Spleen (tissue), 11 donors: ENCODE measurements around the gene CRAT. TPM values are rescaled to one million over a fixed set of nuclear protein-coding genes. Genes with fewer than 3 reads are reported as not detected.
A peak's percentile ranks its signal among the peaks of the same experiment; 100 is the strongest.

ENCODE experiments used
- DNase-seq: peaks from one replicate; pipeline ENCODE4 v3.0.0-alpha.2; 2020
- H3K27ac ChIP-seq, 8 donors: fragments of 200-600 bp; sonication (generic) in 7 of 8; 1 replicate in 4 of 8; 2 replicates in 4 of 8; pipeline versions ENCODE4 v1.5.0 to v1.8.0; 2016 to 2021; ENCODE audit warnings: inconsistent platforms in 4 of 8, mild to moderate bottlenecking in 4 of 8, moderate library complexity in 1 of 8
- H3K27me3 ChIP-seq, 7 donors: fragments of 200-600 bp; sonication (generic) in 6 of 7; replicated peaks in 1 of 7; 1 replicate in 4 of 7; 2 replicates in 3 of 7; pipeline versions ENCODE4 v1.5.0 to v1.8.0; 2016 to 2021; ENCODE audit warnings: inconsistent platforms in 3 of 7, mild to moderate bottlenecking in 1 of 7
- H3K36me3 ChIP-seq, 6 donors: fragments of 200-600 bp; sonication (generic) in 5 of 6; 1 replicate in 4 of 6; 2 replicates in 2 of 6; pipeline versions ENCODE4 v1.5.0 to v1.8.0; 2016 to 2021; ENCODE audit warnings: inconsistent platforms in 2 of 6
- H3K4me1 ChIP-seq, 6 donors: fragments of 200-600 bp; sonication (generic) in 5 of 6; 1 replicate in 3 of 6; 2 replicates in 3 of 6; pipeline versions ENCODE4 v1.5.0 to v1.8.0; 2016 to 2021; ENCODE audit warnings: inconsistent platforms in 3 of 6
- H3K4me3 ChIP-seq, 8 donors: fragments of 200-600 bp; sonication (generic) in 7 of 8; 1 replicate in 4 of 8; 2 replicates in 4 of 8; pipeline versions ENCODE4 v1.5.0 to v1.8.0; 2016 to 2021; ENCODE audit warnings: inconsistent platforms in 4 of 8, mild to moderate bottlenecking in 4 of 8, moderate library complexity in 2 of 8
- H3K9me3 ChIP-seq, 8 donors: fragments of 200-600 bp; sonication (generic) in 7 of 8; 1 replicate in 4 of 8; 2 replicates in 4 of 8; pipeline versions ENCODE4 v1.5.0 to v1.8.0; 2016 to 2021; ENCODE audit warnings: inconsistent platforms in 4 of 8
- CTCF ChIP-seq, 11 experiments: fragments of 200-600 bp in 7 of 11; fragments of 450-650 bp in 4 of 11; sonication (generic) in 4 of 11; IDR thresholded peaks in 8 of 11; conservative IDR thresholded peaks in 3 of 11; 1 replicate in 7 of 11; 2 replicates in 4 of 11; pipeline versions ENCODE4 v1.4.0 to v1.8.0; 2016 to 2021; ENCODE audit warnings: antibody characterized with exemption in 11 of 11, inconsistent platforms in 4 of 11, mild to moderate bottlenecking in 1 of 11
- POLR2A ChIP-seq, 3 donors: fragments of 450-650 bp; IDR thresholded peaks; one replicate each; pipeline ENCODE4 v1.5.1; 2017; ENCODE audit warnings: antibody characterized with exemption in 3 of 3, mild to moderate bottlenecking in 1 of 3
- POLR2AphosphoS5 ChIP-seq, 3 donors: sonication (generic); formaldehyde crosslinking; IDR thresholded peaks; one replicate each; pipeline ENCODE4 v1.5.1; 2017; ENCODE audit warnings: antibody characterized with exemption in 3 of 3
- WGBS, 5 donors: extraction: QIAGEN DNeasy Blood & Tissue Kit in 3 of 5; methylation state at CpG; one replicate each; pipeline versions ENCODE4 v1.1.5 to v1.1.7; 2013 to 2018; 5-methylcytosine and 5-hydroxymethylcytosine counted together
- intact Hi-C: fragments of 100-400 bp; cut with DNase I; formaldehyde crosslinking; loops from one replicate; pipeline ENCODE4 v1.15.0; 2023; ENCODE audit warnings: low total_unique reads
- polyA plus RNA-seq, 3 donors: library from polyadenylated mRNA; stranded (reverse); fragments of 200-250 nt; gene quantifications; one replicate each; pipeline ENCODE4 v1.2.1, GENCODE V29; 2013
- total RNA-seq, 7 donors: library from RNA; depleted of rRNA in 3 of 7; stranded (reverse); fragments of >200 nt in 3 of 7; fragmentation: NEBNext Ultra II Directional in 4 of 7; extraction: Animal tissue kit (Norgen Biotek cat#: 25700) in 4 of 7; gene quantifications; one replicate each; pipeline versions ENCODE4 v1.1.0 to v1.2.1, GENCODE V29; 2016 to 2021
- donor health status: healthy with polysubstance abuse.
- donor health status: DM: no; HTN: no; CAD: no; lungs with moderate emphysema.
- donor health status: DM: no; HTN: no; CAD: no.
- donor health status: Bipolar disorder and iron deficiency.
- donor health status: healthy.
- donor health status: DM: no; HTN: no; CAD: no.
- donor health status: DM: yes; HTN: yes; CAD: no.

CRAT gene
- total and polyA plus RNA-seq, 10 donors = 5.7 to 32.3 (median 15.7) TPM

- 67 to 80% (median 77%) methylated on average over 9 of the region's 9 CpGs for WGBS, 5 donors
Observed at GRCh38 chr9:129072171-129072570, 38.4 kb downstream of the CRAT start.

DNA sequence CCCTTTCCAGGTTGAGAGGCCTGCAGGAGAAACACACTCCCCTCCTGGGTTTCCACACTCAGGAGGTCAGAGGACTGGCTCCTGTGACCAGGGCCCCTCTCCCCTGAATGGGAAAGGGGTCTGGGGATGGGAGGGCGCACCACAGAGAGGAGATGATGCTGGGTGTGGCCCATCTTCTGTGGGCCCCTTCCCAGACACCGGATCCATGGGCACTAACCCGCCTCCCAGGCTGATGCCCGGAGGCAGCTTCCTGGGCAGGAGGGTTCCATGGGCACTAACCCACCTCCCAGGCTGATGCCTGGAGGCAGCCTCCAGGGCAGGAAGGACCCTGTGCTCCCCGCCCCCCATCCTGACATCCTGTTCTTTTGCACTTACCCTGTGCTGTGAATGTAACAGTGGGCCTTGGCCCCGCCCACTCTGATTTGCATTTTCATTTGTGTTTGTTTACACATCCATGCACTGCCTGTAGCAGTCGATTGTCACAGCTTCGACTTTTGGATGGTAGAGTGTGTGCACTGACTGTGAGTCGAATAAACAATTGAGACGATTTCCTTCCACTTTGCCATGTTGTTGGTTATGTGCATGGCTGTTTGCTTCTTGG lies 39.0 kb downstream of the CRAT start:
- Histone ChIP-seq H3K4me3 (no peak overlapping the region), H3K36me3 (peaks cover 0 to 54% (median 26%) of the 10 kb centered on the region in 6 donors), H3K27ac (peak overlapping the region in 4 of 8 donors; percentile 4 to 91 (median 84)), H3K27me3 (no peaks in the 10 kb centered on the region), H3K9me3 (no peaks in the 10 kb centered on the region), H3K4me1 (peaks cover 3 to 53% (median 28%) of the 10 kb centered on the region in 6 donors)
- no peak for DNase-seq
- no peak for TF ChIP-seq CTCF (IDR thresholded peaks at IDR 0.05 in 8 of 11, conservative IDR thresholded peaks at IDR 0.05 in 3 of 11)
- TF ChIP-seq POLR2AphosphoS5 (IDR thresholded peaks at IDR 0.05) = peak in 1 of 3 donors; percentile 17
- WGBS, 5 donors = 56 to 75% (median 61%) methylated on average over 7 to 10 of the region's 10 CpGs
- intact Hi-C loops = no loop called here

More at GRCh38 chr9:129072171-129072570, 38.4 kb downstream of the CRAT start:
- Histone ChIP-seq H3K4me1 (peaks cover 3 to 53% (median 28%) of the 10 kb centered on the region in 6 donors), H3K36me3 (peaks cover 0 to 50% (median 25%) of the 10 kb centered on the region in 6 donors), H3K27ac (peak overlapping the region in 4 of 8 donors; percentile 4 to 91 (median 63)), H3K27me3 (no peaks in the 10 kb centered on the region), H3K4me3 (no peak overlapping the region), H3K9me3 (no peaks in the 10 kb centered on the region)
- intact Hi-C loops = no loop called here
- TF ChIP-seq CTCF (IDR thresholded peaks at IDR 0.05 in 8 of 11, conservative IDR thresholded peaks at IDR 0.05 in 3 of 11) (no peak), POLR2A (IDR thresholded peaks at IDR 0.05) (no peak), POLR2AphosphoS5 (IDR thresholded peaks at IDR 0.05) (no peak)
- no peak for DNase-seq

- WGBS, 5 donors = 75 to 85% (median 80%) methylated on average over 14 to 21 of the region's 21 CpGs
- Histone ChIP-seq H3K27ac (peak overlapping the region in 3 of 8 donors; percentile 82 to 91 (median 86)), H3K4me1 (peaks cover 3 to 53% (median 28%) of the 10 kb centered on the region in 6 donors)
Observed at GRCh38 chr9:129070696-129071525, 39.7 kb downstream of the CRAT start.

GRCh38 chr9:129069862-129070641 lies 40.5 kb downstream of the CRAT start:
- intact Hi-C loops = no loop called here
- no peak for DNase-seq
- H3K27me3 ChIP-seq = no peaks in the 10 kb centered on the region
- H3K36me3 ChIP-seq = peaks cover 0 to 69% (median 37%) of the 10 kb centered on the region in 6 donors
- WGBS, 5 donors = 75 to 88% (median 81%) methylated on average over 7 to 26 of the region's 26 CpGs
- TF ChIP-seq CTCF (IDR thresholded peaks at IDR 0.05 in 8 of 11, conservative IDR thresholded peaks at IDR 0.05 in 3 of 11) = no peak
- peak in 1 of 3 donors; percentile 12 for TF ChIP-seq POLR2AphosphoS5 (IDR thresholded peaks at IDR 0.05)
- peak overlapping the region in 7 of 8 donors; percentile 71 to 91 (median 81) for H3K27ac ChIP-seq
- no peak overlapping the region for H3K4me3 ChIP-seq
- no peaks in the 10 kb centered on the region for H3K9me3 ChIP-seq
- peaks cover 3 to 53% (median 28%) of the 10 kb centered on the region in 6 donors for H3K4me1 ChIP-seq

More at GRCh38 chr9:129070696-129071525, 39.7 kb downstream of the CRAT start:
- intact Hi-C loops = no loop called here
- Histone ChIP-seq H3K4me3 (no peak overlapping the region), H3K9me3 (no peaks in the 10 kb centered on the region), H3K27me3 (no peaks in the 10 kb centered on the region), H3K36me3 (peaks cover 0 to 60% (median 28%) of the 10 kb centered on the region in 6 donors)
- TF ChIP-seq POLR2AphosphoS5 (IDR thresholded peaks at IDR 0.05) = peak in 1 of 3 donors; percentile 3
- TF ChIP-seq POLR2A (IDR thresholded peaks at IDR 0.05) = no peak
- DNase-seq = no peak
